ENCODE results near the gene CBFA2T3.

The CBFA2T3 gene

DNA sequence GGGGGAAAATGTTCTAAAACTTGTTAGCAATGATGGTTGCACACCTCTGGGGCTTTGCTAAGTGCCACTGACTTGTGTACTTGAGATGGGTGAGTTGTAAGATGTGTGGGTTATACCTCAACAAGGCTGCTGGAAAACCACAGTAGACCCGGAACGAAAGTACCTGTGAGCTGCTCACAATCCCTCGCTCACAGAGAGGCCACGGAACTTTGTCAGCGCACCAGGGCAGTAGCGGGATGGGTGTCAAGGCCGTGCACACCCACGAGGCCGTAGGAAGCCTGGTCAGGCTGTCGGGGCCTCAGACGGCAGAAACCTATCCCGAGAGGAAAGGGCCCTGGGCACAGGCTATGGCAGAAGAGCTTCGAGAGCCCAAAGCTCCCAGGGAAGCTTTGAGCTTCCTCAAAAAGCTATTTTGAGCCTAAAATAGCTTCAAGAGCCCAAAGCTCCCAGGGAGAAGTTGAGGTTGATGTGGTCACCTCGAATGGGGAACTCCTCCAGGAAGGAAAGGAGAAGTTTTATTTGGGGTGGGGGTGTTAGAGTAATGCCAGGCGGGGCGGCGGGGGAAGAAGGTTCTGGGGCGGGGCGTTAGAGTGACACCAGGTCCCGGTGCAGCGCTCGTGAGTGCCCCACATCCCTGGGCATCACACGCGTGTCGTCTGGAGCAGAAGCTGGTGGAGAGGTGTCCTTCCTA, 19.0 kb downstream of the CBFA2T3 start:
- DNase-seq: no peak

DNA sequence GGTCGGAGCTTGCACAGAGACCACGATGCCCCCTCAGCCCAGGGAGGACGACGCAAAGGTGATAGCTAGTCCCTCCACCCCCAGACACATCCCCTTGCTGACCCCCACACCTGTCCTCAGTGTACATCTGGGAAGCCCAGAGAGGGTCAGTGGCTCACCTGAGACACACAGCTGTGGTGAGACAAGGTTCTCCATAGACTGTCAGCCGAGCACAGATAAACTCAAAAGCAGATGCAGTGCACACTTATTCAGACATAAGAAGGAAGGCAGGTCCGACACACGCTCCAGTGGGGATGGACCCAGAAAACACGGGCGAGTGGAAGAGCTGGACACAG, 19.6 kb downstream of the CBFA2T3 start:
- no peak for DNase-seq

DNA sequence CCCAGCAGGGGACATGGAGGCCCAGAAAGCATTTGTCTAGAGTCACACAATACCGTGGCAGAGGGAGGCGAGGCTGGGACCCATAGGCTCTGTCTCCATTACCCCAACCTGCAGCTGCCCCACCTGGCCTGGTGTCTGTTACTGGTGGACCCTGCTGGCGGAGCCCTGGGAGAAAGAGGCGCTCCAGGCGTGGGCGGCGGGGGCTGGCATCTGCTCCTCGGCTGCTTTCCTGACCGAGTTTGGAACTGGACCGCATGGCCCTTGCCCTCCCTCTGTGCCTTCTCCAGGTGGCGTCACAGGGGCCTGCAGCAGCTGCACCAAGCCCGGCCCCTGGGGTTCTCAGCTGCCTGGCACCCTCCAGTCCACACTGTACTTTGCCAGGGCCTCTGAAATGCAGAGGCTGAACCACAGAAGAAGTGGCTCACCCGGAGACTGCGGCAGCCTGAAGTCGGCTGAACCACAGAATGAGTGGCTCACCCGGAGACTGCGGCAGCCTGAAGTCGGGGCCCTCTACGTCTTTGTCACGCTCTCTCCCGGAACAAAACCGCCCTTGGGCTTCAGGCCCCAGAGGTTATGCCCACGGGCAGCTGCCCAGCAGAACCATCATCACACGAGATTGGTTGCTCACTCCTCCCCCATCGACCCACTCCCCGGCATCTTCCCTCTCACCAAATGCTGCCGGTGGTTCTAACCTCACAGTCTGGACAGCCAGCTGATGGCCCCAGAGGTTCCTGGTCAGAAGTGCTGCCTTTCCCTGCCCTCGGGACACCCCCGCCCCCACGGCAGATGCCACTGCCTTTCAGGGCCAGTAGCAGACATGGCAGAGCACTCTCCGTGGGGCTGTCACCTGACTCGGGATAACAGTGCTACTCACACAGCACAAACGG, 20.2 kb downstream of the CBFA2T3 start:
- no peak for DNase-seq

DNA sequence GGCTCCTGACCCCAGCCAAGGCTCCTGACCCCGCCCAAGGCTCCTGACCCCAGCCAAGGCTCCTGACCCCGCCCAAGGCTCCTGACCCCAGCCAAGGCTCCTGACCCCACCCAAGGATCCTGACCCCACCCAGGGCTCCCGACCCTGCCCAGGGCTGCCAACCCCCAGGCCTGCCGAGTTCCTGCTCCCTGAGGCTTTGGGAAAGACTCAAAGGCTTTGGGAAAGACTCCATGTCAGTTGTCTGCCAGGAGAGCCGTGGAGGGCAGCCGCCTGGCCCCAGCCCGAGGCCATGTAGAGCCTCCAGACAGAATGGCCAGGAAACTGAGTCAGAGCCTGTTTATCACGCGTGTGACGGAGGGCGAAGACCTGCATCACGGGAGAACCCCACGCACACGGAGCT, 21.1 kb downstream of the CBFA2T3 start:
- no peak for DNase-seq

DNA sequence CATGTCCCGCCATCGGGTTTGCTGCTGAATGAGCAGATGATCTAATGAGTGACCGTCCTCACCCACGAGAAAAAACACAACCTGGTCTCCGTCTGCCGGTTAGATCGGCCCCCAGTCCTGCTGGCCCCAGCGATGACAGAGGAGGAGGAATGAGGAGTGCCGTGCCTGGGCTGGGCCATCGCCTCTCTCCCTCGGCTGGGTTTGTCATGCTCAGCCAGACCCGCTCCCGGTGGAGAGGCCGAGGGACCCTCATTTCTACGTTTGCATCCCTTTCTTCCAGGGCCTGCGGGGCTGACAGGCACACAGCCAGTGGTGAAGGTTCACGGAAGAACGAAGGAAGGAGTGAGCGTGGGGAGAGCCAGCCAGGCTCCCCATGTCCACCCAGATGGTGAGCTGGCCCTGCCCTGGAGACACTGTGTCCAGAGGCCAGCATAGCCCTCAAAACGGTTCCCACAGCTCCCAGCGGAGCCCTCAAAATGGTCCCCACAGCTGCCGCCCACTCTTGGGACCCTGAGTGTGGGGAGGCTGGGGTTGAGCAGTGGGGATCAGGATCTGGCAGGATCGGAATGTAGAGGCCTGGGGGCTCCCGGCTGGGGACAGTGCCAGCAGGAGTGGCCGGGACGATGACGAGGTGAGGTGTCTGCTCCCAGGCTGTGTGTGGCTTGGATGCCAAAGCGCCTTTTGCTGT, 23.9 kb downstream of the CBFA2T3 start:
- no peak for DNase-seq

DNA sequence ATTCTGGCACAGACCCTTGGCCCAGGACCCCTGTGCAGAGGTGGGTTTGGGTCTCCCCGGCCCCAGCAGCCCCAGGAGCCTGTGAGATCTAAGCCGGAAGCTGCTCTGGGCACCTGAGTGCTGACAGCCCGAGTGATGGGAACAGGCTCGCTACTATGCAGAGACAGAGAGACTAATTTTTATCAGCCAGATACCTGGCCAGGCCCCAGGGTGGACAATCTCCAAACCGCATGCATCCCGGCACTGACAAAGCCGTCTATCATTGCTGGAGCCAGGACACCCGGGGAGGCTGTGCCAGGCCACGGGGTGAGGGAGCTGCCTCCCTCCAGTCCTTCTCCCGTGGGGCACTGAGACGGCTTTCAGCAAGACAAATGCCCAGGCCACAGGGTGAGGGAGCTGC, 25.0 kb downstream of the CBFA2T3 start:
- DNase-seq: no peak

DNA sequence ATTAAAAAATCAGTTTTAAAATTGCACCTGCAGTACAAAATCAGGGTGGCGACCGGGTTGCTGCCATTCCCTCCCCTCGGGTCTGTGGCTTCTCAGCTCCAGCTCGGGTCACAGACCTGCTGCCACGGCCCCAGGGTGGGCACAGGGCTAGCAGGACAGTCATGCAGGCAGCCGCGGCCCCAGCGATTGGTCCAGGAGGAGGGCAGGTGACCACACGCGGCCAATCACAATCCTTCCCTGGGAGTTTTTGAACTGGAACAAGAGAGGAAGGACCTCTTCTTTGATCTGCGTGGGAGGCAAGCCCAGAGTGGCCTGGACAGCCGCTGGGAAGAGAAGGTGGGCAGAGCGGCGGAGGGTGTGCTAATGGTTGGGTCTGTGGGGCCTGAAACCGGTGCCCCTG, 25.5 kb downstream of the CBFA2T3 start:
- DNase-seq: no peak

DNA sequence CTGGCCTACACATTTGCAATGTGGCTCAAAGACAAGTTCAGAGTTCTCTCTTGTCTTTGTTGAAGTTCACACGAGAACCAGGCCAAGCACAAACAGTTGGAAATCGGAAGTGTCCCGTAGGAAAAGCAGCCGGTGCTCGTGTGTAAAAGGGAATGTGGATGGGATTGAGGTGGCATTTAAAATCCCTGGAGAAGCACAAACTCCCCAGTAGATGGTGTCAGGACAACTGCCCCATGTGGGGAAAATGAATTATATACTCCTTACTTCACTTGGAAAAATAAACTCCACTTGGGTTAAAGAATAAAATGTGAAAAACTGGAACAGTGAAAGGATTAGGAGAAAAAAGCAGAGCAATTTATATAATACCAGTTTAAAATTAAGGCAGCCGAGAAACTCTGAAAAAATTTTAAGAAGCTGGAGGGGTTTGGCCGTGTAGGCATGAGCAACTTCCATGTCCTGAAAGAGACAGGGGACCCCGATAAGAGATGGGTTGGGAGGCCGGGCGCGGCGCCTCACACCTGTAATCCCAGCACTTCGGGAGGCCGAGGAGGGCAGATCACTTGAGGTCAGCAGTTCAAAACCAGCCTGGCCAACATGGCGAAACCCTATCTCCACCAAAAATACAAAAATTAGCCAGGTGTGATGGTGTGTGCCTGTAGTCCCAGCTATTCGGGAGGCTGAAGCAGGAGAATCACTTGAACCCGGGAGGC, 28.1 kb downstream of the CBFA2T3 start:
- DNase-seq: no peak

DNA sequence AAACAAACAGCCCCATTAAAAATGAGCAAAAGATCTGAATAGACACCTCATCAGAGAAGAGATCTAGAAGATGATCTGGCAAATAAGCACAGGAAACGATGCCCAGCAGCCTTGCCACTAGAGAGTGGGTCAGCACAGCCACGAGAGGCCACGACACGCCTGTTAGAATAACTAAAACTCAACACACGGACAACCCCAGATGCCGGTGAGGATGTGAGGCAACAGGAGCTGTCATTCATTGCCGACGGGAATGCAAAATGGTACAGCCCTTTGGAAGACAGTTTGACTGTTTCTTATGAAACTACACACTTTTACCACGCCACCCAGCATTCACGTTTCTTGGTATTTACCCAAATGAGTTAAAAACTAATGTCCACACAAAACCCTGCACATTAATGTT, 31.5 kb downstream of the CBFA2T3 start:
- DNase-seq: no peak

DNA sequence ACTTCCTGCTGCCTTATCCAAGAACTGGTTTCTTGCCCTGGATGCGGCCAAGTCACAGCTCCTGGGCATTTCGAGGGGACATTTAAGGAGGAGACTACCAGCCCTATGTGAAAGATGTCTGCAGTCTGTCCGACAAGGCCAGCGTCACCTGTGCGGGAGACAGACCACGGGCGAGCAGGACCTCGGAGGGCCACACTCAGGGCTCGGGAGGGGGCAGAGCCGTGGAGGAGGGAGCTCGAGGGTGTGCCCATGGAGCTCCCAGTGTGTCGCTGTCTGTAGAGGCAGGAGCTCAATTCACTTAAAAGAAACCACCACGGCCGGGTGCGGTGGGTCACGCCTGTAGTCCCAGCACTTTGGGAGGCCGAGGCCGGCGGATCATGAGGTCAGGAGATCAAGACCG, 33.3 kb downstream of the CBFA2T3 start:
- no peak for DNase-seq

DNA sequence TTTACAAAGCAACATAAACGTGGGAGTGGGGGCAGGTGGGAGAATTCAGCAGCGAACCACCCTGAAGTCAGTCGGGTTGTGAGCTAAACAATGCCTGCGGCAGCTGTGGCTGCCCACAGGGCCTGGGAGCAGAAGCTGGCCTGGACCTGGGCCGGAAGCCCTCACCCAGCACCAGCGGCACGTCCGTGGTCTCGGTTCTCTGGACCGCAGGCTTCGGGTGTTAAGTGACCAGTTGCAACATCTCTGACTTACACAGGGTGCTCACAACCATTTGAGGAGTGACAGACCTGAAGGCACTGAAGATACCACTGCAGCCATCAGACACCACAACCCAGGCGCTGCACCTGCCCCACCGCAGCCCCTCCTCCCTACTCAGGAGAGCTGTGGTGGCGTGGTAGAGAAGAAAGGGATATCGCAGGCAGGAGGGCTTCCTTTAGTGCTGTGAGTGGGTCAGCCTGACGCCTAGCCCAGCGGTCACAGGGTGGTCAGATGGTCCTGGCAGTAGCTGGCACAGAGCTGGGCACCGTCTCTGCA, 33.8 kb downstream of the CBFA2T3 start:
- no peak for DNase-seq

DNA sequence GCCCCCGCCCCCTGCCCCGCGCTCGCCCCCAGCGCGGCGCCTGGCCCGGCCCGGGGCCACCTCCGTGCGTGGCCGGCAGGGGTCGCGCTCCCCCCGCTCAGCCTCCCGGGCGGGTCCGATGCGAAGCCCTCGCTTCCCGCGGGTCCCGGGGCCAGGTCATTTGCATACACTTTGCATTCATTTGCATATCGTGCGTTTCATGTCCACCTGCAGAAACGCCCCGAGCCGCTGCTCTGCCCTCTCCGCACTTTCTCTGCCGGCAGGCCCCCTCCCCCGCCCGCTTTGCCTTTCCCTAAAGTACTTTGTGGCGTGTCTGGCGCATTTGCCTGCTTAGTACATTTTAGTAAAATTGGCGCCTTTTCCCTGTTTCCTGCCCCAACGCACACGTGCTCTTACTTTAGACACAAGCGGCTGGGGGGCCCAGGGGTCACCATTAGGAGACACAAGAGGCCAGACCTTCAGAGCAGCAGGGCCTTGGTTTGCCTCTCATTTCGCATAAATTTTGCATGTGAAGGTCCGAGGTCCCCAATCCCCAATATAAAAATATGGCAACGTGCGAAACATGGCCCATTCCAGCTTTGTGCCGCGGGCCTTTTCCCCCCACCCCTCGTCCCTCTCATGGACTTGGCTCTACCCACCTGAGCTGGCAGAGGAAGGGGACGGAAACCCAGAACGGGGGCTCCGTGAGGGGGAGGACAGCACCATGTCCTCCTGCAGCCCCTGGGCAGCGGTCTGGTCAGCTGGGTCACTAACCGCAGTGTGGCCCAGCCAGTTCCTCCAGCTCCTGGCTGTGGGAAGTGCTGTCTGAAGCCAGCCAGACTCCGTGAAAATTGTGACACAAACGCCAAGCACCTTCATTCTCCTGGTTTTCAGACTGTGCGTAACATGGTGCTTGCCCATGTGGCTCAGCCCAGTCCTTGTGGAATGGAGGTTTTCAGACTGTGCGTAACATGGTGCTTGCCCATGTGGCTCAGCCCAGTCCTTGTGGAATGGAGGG, 34.8 kb downstream of the CBFA2T3 start:
- peak; percentile 35 to 36 for DNase-seq

DNA sequence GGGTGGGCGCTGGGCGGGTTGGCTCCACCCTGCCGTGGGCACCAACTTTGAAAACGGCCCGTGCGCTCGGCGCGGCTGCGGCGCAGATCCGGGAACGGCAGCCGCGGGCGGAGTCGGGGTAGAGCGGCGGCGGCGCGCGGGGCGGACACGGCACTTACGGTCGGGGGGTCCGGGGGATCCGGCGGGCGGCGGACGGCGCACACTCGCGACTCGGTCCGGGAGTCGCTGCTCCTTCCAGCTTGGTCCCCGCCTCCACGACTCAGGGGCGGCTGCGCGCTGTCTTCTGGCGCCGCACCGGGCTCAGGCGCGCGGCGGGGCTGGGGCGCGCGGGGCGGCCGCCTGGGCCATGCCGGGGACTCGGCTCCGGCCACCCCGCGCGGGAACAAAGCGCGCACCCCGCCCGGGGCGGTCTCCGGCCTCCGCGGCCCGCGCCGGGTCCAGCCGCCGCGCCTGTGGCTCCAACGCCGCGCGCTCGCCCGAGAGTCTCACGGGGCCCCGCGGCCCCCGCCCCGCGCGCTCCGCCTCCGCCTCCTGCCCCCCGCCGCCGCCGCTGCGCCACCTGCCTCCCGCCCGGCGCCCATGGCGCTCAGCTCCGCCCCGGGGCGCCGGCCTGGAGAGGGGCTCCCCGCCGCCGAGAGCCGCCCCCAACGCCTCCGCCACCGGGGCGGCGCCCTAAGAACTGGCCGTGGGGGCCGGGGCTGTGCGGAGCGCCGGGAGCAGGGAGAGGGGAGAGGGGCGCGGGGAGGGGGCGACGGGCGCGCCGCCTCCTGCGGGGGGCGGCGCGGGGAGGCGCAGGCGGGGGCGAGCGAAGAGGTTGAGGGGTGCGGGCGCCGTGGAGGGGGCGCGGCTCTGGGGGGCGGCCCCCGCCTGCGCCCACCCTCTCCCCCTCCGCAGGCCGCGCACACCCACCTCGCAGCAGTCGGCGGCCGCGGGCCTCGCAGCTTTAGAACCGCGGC, 35.9 kb downstream of the CBFA2T3 start:
- DNase-seq: no peak

DNA sequence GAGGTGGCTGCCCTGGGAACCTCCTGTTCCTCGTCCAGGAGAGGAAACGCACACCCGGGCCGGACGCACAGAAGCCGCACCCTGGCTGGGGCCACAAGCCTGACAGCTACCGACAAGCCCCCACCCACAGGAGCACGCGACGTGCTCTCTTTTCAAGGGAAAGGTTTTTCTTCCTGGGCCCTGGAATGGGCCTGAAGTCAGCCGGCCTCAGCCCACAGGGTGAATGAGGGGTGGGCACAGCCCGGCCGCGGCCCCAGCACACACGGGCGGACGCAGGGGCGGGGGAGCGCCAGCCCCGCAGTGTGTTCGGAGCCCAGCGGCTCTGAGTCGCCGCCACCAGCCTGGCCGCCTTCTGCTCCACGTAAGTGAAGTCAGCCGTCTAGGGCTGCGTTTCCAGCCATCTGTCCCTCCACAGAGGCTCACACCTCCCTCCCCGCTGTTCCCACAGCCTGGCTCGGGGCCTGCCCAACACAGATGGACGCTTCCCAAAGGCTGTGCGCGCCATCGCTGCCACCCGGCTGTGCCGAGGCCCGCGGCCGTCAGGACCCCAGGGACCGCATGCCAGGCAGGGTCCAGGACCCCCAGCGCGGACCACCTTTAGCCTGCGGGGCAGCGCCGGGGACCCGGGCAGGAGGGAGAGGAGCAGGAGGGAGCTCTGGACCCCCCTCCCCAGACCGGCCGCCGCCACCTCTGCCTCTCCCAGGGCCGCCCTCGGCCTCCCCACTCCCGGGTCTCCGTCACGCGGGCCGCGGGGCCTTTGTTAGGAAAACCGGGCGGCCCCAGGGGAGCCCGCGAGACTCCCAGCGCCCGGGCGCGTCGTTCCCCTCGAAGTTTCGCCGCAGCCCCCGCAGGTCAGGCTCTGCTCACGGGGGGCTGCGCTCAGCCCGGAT, 36.8 kb downstream of the CBFA2T3 start:
- no peak for DNase-seq

DNA sequence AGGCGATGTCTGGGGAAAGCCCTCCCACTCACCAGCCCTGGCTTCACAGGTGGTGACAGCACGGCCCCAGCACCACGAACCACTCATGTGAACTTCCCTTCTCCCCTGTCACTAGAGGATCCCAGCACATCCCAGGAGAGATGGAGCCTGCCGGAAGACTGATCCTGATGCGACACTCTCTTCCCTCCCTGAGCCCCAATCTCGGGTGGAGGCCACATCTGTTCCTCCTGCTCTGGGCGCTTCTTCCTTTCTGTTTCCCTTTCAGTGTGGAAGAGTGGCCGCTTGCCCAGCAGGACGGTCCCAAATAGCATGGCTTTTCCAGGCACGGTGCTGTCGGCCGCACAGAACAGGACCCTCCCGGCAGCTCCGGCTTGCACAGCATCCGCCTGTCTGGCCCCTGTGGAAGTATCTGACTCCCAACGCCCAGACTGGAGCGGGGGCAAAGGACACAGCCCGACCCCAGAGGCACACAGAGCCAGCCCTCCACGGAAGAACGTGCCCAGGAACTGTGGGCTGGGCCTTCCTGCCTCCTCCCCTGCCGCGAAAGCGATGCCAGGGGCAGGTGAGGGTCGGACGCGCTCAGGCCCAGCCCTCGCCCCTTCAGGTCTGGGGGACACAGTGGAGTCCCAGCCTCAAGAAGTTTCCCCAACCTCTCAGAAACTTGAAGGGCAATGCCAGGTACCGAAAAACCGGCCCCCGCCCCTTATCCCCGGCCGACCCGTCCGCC, 37.6 kb downstream of the CBFA2T3 start:
- no peak for DNase-seq

DNA sequence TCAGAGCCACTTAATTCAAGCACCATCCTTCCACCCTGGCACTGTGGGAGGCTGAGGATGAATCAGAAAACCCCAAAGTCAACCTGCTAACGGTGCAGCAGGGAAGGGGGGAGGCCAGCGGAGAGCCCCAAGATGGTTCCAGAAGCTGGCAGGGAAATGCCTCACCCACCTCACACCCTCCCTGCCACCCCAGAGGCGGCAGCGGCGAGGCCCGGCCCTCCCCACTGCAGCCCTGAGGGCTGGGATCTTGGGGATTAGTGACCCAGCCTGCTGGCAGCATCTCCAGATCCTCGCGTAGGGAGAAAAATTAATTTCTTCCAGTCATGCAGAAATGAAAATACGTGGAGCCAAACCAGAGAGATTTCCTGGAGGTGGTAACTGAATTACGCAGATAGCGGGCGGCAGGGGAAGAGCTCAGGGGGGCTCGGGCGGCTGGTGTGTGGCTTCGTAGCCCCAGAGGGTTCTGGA, 38.2 kb downstream of the CBFA2T3 start:
- DNase-seq: no peak

DNA sequence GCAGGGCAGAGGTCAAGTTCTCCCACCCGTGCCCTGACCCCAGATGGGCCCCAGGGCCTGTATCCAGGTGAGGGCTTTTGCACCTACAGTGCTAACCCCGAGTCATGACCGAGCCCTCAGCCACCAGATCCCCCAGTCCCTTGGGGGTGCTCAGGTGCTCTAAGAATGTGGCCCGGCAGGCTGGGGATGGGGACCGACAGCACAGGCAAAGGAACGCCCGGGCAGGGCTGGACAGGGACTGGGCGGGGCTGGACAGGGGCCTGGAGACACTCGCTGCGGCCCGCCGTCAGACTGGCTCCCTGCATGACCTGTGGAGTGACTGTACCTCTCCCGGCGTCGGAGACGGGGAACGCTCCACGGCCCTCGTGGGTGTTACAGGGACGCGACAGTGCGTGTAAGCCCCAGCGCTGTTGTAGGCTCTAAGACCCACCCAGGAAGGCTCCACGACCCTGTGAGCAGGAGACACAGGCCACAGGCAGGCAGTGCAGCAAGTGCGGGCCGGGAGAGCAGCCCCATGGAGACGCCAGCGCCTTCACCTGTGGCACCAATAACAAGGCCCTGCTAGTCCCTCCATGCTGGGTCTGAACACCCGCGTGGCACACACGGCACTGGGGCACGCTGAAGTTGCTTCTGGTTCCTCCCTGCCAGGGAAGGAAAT, 38.8 kb downstream of the CBFA2T3 start:
- DNase-seq: no peak

DNA sequence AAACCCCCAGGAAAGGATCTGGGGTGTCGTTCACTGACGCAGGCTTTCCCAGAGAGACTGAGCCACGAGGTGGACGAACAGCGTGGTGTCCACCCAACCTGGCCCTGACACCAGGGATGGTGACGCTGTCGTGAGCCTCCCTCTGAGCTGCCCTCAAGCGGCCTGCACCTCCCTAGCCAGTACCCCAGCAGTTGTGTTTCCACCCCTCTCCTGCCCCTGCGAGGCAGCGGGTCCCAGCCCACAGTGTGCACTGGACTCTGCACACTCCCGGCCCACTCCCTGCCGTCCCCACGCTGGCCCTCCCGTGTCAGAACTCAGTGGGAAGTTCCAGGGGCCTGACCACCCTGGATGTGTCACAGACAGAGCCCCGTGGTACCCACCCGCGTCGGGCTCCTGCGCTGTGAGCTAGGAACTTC, 39.8 kb downstream of the CBFA2T3 start:
- DNase-seq: no peak

Data from activated CD4-positive, alpha-beta T cell treated with anti-CD3 and anti-CD28 coated beads, Interleukin-2, amount 50 U/mL, for 4 hours (primary cell).